HepG2 (cell line): ENCODE data around the gene OSCP1. TPM values are rescaled to one million over a fixed set of nuclear protein-coding genes. Genes with fewer than 3 reads are reported as not detected.

Experiments
- ATAC-seq: fragments of 200-7000 bp; cut with Tn5 transposase; 3 replicates; pipeline ENCODE4 v1.9.1; 2020; ENCODE audit warnings: mild to moderate bottlenecking, moderate library complexity
- BruUV-seq: library from RNA; stranded (reverse); fragments of 400-500 nt; replicated peaks from 2 replicates; lab custom pipeline; 2021; lab: Mats Ljungman, UMichigan
- CTCF ChIA-PET: fragments of 300-600 bp; formaldehyde crosslinking; extraction: SDS; loops from one replicate; lab custom pipeline; 2021; ENCODE audit warnings: low total read pairs, inconsistent platforms, low intra/inter-chr PET ratio; lab: Yijun Ruan, JAX
- POLR2A ChIA-PET: fragments of 350-600 bp; sonication (Branson Sonifier 250); formaldehyde crosslinking; loops from one replicate; lab custom pipeline; 2020; ENCODE audit warnings: antibody characterized with exemption, inconsistent platforms; lab: Yijun Ruan, JAX
- DNase-seq: peaks from one replicate; pipeline ENCODE4 v3.0.0-alpha.2; 2015; ENCODE audit warnings: low spot score
- FAIRE-seq: peaks from 3 replicates; lab custom pipeline; 2011; peaks lifted over from hg19 to GRCh38; lab: Jason Lieb, UNC
- H2AFZ ChIP-seq: one replicate; pipeline ENCODE4 v1.6.1; 2011; ENCODE audit warnings: low read length, inconsistent platforms
- H3K27ac ChIP-seq: fragments of 300-600 bp; 3 replicates; pipeline ENCODE4 v1.8.0; 2011; ENCODE audit warnings: mixed run types, mild to moderate bottlenecking, mixed read lengths, low read length, inconsistent platforms; ENCODE audit not compliant: insufficient read depth; ENCODE audit errors: extremely low read length
- H3K27me3 ChIP-seq, 2 experiments: fragments of 200-600 bp in 1 of 2; 2 replicates in 1 of 2; 3 replicates in 1 of 2; pipeline versions ENCODE4 v1.6.0 to v1.8.0; 2011; ENCODE audit warnings: low read length in 2 of 2, mild to moderate bottlenecking in 2 of 2, moderate library complexity in 2 of 2, inconsistent platforms in 1 of 2; ENCODE audit not compliant: insufficient read depth in 2 of 2, control insufficient read depth in 1 of 2
- H3K36me3 ChIP-seq, 2 experiments: fragments of 200-600 bp in 1 of 2; replicated peaks in 1 of 2; 2 replicates in 1 of 2; 3 replicates in 1 of 2; pipeline versions ENCODE4 v1.5.1 to v1.8.0; 2011; ENCODE audit warnings: low read length in 2 of 2, inconsistent platforms in 1 of 2; ENCODE audit not compliant: insufficient read depth in 2 of 2, control insufficient read depth in 1 of 2
- H3K4me1 ChIP-seq: 2 replicates; pipeline ENCODE4 v1.5.1; 2012; ENCODE audit warnings: low read length, inconsistent platforms; ENCODE audit not compliant: insufficient read depth
- H3K4me2 ChIP-seq: 2 replicates; pipeline ENCODE4 v1.6.0; 2011; ENCODE audit warnings: low read depth, low read length, inconsistent platforms
- H3K4me3 ChIP-seq, 3 experiments: fragments of 200-600 bp in 1 of 3; sonication (generic), shearing (Covaris generic) in 1 of 3; replicated peaks in 1 of 3; 2 replicates each; pipeline ENCODE4 v1.5.1; 2011 to 2016; ENCODE audit warnings: low read length in 3 of 3, inconsistent platforms in 2 of 3, low read depth in 2 of 3, mild to moderate bottlenecking in 2 of 3, control low read depth in 1 of 3, mixed read lengths in 1 of 3; ENCODE audit not compliant: insufficient read depth in 1 of 3
- H3K79me2 ChIP-seq: one replicate; pipeline ENCODE4 v1.6.1; 2011; ENCODE audit warnings: low read length, inconsistent platforms; ENCODE audit not compliant: insufficient read depth
- H3K9ac ChIP-seq: 2 replicates; pipeline ENCODE4 v1.6.0; 2011; ENCODE audit warnings: mild to moderate bottlenecking, low read depth, low read length, inconsistent platforms; ENCODE audit not compliant: insufficient read depth
- H3K9me3 ChIP-seq: 2 replicates; pipeline ENCODE4 v1.5.1; 2012; ENCODE audit warnings: mild to moderate bottlenecking, low read length
- H4K20me1 ChIP-seq: 2 replicates; pipeline ENCODE4 v1.6.0; 2011; ENCODE audit warnings: inconsistent platforms, mild to moderate bottlenecking, low read length, moderate library complexity; ENCODE audit not compliant: insufficient read depth
- BATF2 ChIP-seq: sonication (generic); formaldehyde crosslinking; IDR thresholded peaks from 2 replicates; pipeline ENCODE4 v1.8.0; 2022; ENCODE audit warnings: mild to moderate bottlenecking, missing genetic modification reagents, moderate library complexity
- BHLHE40 ChIP-seq: IDR thresholded peaks from 2 replicates; pipeline ENCODE4 v1.6.1; 2011; ENCODE audit warnings: low read length, improper control_type of control experiment
- BRCA1 ChIP-seq: sonication (generic); formaldehyde crosslinking; IDR thresholded peaks from 2 replicates; pipeline ENCODE4 v1.4.0; 2020; ENCODE audit warnings: missing genetic modification reagents
- E2F5 ChIP-seq: sonication (generic); formaldehyde crosslinking; conservative IDR thresholded peaks from 2 replicates; pipeline ENCODE4 v1.4.0; 2020; ENCODE audit warnings: missing genetic modification reagents
- EEA1 ChIP-seq: sonication (generic); formaldehyde crosslinking; IDR thresholded peaks from 2 replicates; pipeline ENCODE4 v1.5.1; 2020; ENCODE audit warnings: mild to moderate bottlenecking, missing genetic modification reagents, borderline replicate concordance
- GTF3A ChIP-seq: sonication (generic); formaldehyde crosslinking; conservative IDR thresholded peaks from 2 replicates; pipeline ENCODE4 v1.4.0; 2020; ENCODE audit warnings: mild to moderate bottlenecking, missing genetic modification reagents
- HCFC1 ChIP-seq: fragments of 150-350 bp; IDR thresholded peaks from 2 replicates; pipeline ENCODE4 v1.6.1; 2014; ENCODE audit warnings: low read depth, low read length
- JDP2 ChIP-seq: sonication (generic); formaldehyde crosslinking; IDR thresholded peaks from 2 replicates; pipeline ENCODE4 v1.8.1; 2022; ENCODE audit warnings: missing genetic modification reagents, borderline replicate concordance
- KLF15 ChIP-seq: sonication (generic); formaldehyde crosslinking; IDR thresholded peaks from 2 replicates; pipeline ENCODE4 v1.8.1; 2023; ENCODE audit warnings: borderline replicate concordance, mild to moderate bottlenecking, inconsistent platforms, missing genetic modification reagents, mixed read lengths
- MXD4 ChIP-seq: IDR thresholded peaks from 2 replicates; pipeline ENCODE4 v1.6.1; 2016; ENCODE audit warnings: mild to moderate bottlenecking, missing biosample characterization, missing genetic modification reagents
- NFE2L1 ChIP-seq: sonication (generic); formaldehyde crosslinking; IDR thresholded peaks from 2 replicates; pipeline ENCODE4 v1.4.0; 2020; ENCODE audit warnings: missing genetic modification reagents, mild to moderate bottlenecking, borderline replicate concordance
- NR2F1 ChIP-seq, 2 experiments: fragments of 450-650 bp in 1 of 2; formaldehyde crosslinking in 1 of 2; IDR thresholded peaks; 2 replicates each; pipeline versions ENCODE4 v1.5.0 to v1.6.1; 2016 to 2020; ENCODE audit warnings: mild to moderate bottlenecking in 1 of 2, missing compliant biosample characterization in 1 of 2, missing genetic modification reagents in 1 of 2, moderate library complexity in 1 of 2
- POLR2AphosphoS2 ChIP-seq: IDR thresholded peaks from 2 replicates; pipeline ENCODE4 v1.6.1; 2011; ENCODE audit warnings: low read depth, low read length, improper control_type of control experiment
- SRSF4 ChIP-seq: fragments of 200-400 bp; formaldehyde crosslinking; IDR thresholded peaks from one replicate; pipeline ENCODE4 v1.6.1; 2018; ENCODE audit warnings: mild to moderate bottlenecking, low read depth, low read length, moderate library complexity; ENCODE audit not compliant: poor library complexity, severe bottlenecking
- ZNF460 ChIP-seq: sonication (generic); formaldehyde crosslinking; IDR thresholded peaks from 2 replicates; pipeline ENCODE4 v1.5.1; 2020; ENCODE audit warnings: missing genetic modification reagents, mild to moderate bottlenecking, borderline replicate concordance
- ZNF503 ChIP-seq: sonication (generic); formaldehyde crosslinking; IDR thresholded peaks from 2 replicates; pipeline ENCODE4 v1.4.0; 2020; ENCODE audit warnings: missing genetic modification reagents
- ZSCAN25 ChIP-seq: sonication (generic); formaldehyde crosslinking; IDR thresholded peaks from 2 replicates; pipeline ENCODE4 v1.8.0; 2022; ENCODE audit warnings: mild to moderate bottlenecking, missing genetic modification reagents
- WGBS: methylation state at CpG from one replicate; pipeline ENCODE4 v1.1.6; 2017; ENCODE audit warnings: low lambda C conversion rate; 5-methylcytosine and 5-hydroxymethylcytosine counted together
- in situ Hi-C: cut with HindIII; loops from 2 replicates; pipeline ENCODE4 v1.10.0; 2017; ENCODE audit warnings: low pct_unique_long_range_greater_than_20kb; ENCODE audit not compliant: extremely low pct_ligation_motif_present
- intact Hi-C: fragments of 100-400 bp; cut with micrococcal nuclease; formaldehyde crosslinking; loops from one replicate; pipeline ENCODE4 v1.10.0; 2022; ENCODE audit not compliant: unreplicated experiment
- polyA plus RNA-seq, 8 experiments: library from polyadenylated mRNA; depleted of rRNA in 3 of 8; stranded (reverse) in 7 of 8; unstranded in 1 of 8; fragments of >200 nt; fragmentation: Illumina TruSeq in 4 of 8; extraction: Trizol in 4 of 8; gene quantifications; 2 replicates each; pipeline versions ENCODE4 v1.2.1 to v1.2.3, GENCODE V29; 2011 to 2016; ENCODE audit warnings: low read depth in 4 of 8, missing spikeins in 1 of 8, mixed read lengths in 1 of 8; ENCODE audit not compliant: insufficient read depth in 1 of 8
- total RNA-seq, 5 experiments: library from RNA; depleted of rRNA; stranded (reverse); fragments of >200 nt; fragmentation: Illumina TruSeq; extraction: Trizol; gene quantifications; 2 replicates each; pipeline ENCODE4 v1.2.3, GENCODE V29; 2016; ENCODE audit warnings: low read depth in 1 of 5
- TF ChIP-seq, protein P1 (sequence below): conservative IDR thresholded peaks from 2 replicates; pipeline ENCODE4 v1.6.1; 2018; ENCODE audit warnings: missing genetic modification reagents
- TF ChIP-seq, protein P2 (sequence below): IDR thresholded peaks from 2 replicates; pipeline ENCODE4 v1.6.1; 2016; ENCODE audit warnings: missing compliant biosample characterization, missing genetic modification reagents, borderline replicate concordance

The OSCP1 gene
- total and polyA plus RNA-seq, 2 of the 13 experiments (the other 11 are each of a cell fraction or from before 2014, with no cell fraction given): 0.60 to 0.84 TPM

DNA sequence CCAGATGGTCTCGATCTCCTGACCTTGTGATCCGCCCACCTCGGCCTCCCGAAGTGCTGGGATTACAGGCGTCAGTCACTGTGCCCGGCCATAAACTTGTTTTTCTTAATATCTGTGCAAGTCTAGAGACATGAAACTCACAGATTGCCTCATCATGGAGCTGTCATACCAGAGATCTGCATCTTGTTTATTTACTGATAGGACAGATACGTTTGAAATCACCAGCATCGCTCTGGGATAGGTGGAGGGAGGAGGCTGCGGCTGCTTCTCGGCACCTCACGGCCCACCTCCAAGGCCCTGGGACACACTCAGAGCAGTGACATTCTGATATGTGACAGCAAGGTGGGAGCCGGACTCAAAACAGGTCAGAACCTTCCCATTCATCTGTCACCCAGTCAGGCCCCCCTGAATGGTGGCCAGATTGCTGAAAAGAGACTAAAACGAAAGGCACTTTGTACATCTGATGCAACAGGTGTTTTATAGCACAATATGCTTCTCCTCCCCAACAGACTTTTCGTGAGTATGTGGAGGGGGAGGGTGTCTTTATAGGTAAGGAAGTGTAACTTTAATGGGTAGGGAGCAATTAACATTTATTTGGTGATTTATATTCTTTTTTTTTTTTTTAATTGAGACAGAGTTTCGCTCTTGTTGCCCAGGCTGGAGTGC lies 34.5 kb downstream of the OSCP1 start:
- intact Hi-C loops: no loop called here
- H3K4me1 ChIP-seq: peaks cover 6% of the 10 kb centered on the region; the same call in 1 of the 2 replicates
- FAIRE-seq (no peak), ATAC-seq (no peak), DNase-seq (no peak)
- H3K4me3 ChIP-seq: no peak overlapping the region
- WGBS: 93% methylated on average over 15 of the region's 15 CpGs
- no peaks in the 10 kb centered on the region for H3K27me3 ChIP-seq
- H2AFZ ChIP-seq: no peak overlapping the region
- no TSS peak for BruUV-seq
- no peaks in the 10 kb centered on the region for H3K79me2 ChIP-seq
- H3K9me3 ChIP-seq: no peaks in the 10 kb centered on the region
- ChIA-PET POLR2A (no interaction called here), CTCF (no interaction called here)
- H3K4me2 ChIP-seq: no peak overlapping the region
- H3K9ac ChIP-seq: no peak overlapping the region
- H3K27ac ChIP-seq: no peak overlapping the region
- in situ Hi-C loops: no loop called here
- no peaks in the 10 kb centered on the region; a peak in 1 of 5 replicates for H3K36me3 ChIP-seq
- H4K20me1 ChIP-seq: no peaks in the 10 kb centered on the region
- TF ChIP-seq ZNF503 (CRISPR knock-in tag) (no peak), ZNF460 (no peak), BRCA1 (no peak), SRSF4 (no peak), E2F5 (CRISPR knock-in tag) (no peak), JDP2 (no peak), HCFC1 (no peak), KLF15 (CRISPR knock-in tag) (no peak), NR2F1 (CRISPR knock-in tag; IDR thresholded peaks at IDR 0.05) (no peak), EEA1 (CRISPR knock-in tag) (no peak), MXD4 (no peak), BHLHE40 (no peak), POLR2AphosphoS2 (no peak), ZSCAN25 (CRISPR knock-in tag) (no peak), GTF3A (CRISPR knock-in tag) (no peak), NFE2L1 (CRISPR knock-in tag) (no peak), BATF2 (CRISPR knock-in tag) (no peak)
- TF ChIP-seq, protein P1, sequence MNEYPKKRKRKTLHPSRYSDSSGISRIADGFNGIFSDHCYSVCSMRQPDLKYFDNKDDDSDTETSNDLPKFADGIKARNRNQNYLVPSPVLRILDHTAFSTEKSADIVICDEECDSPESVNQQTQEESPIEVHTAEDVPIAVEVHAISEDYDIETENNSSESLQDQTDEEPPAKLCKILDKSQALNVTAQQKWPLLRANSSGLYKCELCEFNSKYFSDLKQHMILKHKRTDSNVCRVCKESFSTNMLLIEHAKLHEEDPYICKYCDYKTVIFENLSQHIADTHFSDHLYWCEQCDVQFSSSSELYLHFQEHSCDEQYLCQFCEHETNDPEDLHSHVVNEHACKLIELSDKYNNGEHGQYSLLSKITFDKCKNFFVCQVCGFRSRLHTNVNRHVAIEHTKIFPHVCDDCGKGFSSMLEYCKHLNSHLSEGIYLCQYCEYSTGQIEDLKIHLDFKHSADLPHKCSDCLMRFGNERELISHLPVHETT: no peak
- TF ChIP-seq, protein P2, sequence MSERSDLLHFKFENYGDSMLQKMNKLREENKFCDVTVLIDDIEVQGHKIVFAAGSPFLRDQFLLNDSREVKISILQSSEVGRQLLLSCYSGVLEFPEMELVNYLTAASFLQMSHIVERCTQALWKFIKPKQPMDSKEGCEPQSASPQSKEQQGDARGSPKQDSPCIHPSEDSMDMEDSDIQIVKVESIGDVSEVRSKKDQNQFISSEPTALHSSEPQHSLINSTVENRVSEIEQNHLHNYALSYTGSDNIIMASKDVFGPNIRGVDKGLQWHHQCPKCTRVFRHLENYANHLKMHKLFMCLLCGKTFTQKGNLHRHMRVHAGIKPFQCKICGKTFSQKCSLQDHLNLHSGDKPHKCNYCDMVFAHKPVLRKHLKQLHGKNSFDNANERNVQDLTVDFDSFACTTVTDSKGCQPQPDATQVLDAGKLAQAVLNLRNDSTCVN: no peak
